Measurements from ENCODE around the gene ADARB2. TPM values are rescaled to one million over a fixed set of nuclear protein-coding genes. Genes with fewer than 3 reads are reported as not detected.

The ADARB2 gene
- total and polyA plus RNA-seq, 4 donors = 0.55 to 0.70 (median 0.59) TPM; not detected in 1

DNA sequence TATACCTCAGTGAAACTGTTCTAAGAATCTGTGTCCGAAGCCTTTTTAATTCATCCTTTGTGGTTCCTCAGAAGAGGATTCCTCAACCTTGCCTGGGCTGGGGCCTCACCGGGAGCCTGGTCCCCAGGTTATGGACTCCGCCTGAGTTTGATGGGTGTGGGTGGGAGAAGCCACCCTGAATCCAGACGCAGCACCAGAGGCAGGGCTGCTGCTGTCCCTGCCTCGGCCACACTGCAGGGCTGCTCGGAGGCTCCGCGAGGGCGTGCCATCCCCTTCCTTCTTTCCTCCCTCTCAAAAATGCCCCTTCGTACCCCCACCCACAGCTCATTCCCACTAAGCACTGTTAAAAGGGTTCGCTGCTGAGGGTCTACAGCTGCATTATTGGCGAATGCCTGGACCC, 146.3 kb downstream of the ADARB2 start:
- DNase-seq (ENCODE audit: low spot score) = no peak
- Histone ChIP-seq H3K27ac (ENCODE audit: low read depth in 1 of 2, low read length in 2 of 2) (no peak overlapping the region), H3K36me3 (ENCODE audit: control insufficient read depth in 4 of 4, insufficient read depth in 3 of 4, low read depth in 1 of 4, low read length in 3 of 4) (no peaks in the 10 kb centered on the region), H3K9ac (ENCODE audit: low read depth in 1 of 2, low read length in 2 of 2) (no peak overlapping the region), H3K4me1 (ENCODE audit: control insufficient read depth in 4 of 4, insufficient read depth in 4 of 4, low read length in 3 of 4) (no peaks in the 10 kb centered on the region), H3K9me3 (ENCODE audit: control insufficient read depth in 4 of 4, low read length in 3 of 4) (no peaks in the 10 kb centered on the region), H3K27me3 (ENCODE audit: control insufficient read depth in 4 of 4, insufficient read depth in 4 of 4, low read length in 3 of 4) (peaks cover 0 to 2% (median 0%) of the 10 kb centered on the region in 4 donors), H3K4me3 (ENCODE audit: low read depth in 1 of 3, low read length in 3 of 3) (no peak overlapping the region)
- TF ChIP-seq FOXA2 (IDR thresholded peaks at IDR 0.05) = no peak
- TF ChIP-seq, protein P1, sequence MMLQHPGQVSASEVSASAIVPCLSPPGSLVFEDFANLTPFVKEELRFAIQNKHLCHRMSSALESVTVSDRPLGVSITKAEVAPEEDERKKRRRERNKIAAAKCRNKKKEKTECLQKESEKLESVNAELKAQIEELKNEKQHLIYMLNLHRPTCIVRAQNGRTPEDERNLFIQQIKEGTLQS (IDR thresholded peaks at IDR 0.05) = no peak
- TF ChIP-seq NR2F2 (IDR thresholded peaks at IDR 0.05) = no peak
- TF ChIP-seq GABPA (IDR thresholded peaks at IDR 0.05 in 1 of 2, conservative IDR thresholded peaks at IDR 0.05 in 1 of 2) = no peak
- TF ChIP-seq RXRA (IDR thresholded peaks at IDR 0.05) = no peak
- no peak for TF ChIP-seq HNF4A (conservative IDR thresholded peaks at IDR 0.05)
- TF ChIP-seq, protein P2, sequence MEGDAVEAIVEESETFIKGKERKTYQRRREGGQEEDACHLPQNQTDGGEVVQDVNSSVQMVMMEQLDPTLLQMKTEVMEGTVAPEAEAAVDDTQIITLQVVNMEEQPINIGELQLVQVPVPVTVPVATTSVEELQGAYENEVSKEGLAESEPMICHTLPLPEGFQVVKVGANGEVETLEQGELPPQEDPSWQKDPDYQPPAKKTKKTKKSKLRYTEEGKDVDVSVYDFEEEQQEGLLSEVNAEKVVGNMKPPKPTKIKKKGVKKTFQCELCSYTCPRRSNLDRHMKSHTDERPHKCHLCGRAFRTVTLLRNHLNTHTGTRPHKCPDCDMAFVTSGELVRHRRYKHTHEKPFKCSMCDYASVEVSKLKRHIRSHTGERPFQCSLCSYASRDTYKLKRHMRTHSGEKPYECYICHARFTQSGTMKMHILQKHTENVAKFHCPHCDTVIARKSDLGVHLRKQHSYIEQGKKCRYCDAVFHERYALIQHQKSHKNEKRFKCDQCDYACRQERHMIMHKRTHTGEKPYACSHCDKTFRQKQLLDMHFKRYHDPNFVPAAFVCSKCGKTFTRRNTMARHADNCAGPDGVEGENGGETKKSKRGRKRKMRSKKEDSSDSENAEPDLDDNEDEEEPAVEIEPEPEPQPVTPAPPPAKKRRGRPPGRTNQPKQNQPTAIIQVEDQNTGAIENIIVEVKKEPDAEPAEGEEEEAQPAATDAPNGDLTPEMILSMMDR (IDR thresholded peaks at IDR 0.05; ENCODE audit: low read depth, low read length, missing input control) = no peak
- TF ChIP-seq, protein P3, sequence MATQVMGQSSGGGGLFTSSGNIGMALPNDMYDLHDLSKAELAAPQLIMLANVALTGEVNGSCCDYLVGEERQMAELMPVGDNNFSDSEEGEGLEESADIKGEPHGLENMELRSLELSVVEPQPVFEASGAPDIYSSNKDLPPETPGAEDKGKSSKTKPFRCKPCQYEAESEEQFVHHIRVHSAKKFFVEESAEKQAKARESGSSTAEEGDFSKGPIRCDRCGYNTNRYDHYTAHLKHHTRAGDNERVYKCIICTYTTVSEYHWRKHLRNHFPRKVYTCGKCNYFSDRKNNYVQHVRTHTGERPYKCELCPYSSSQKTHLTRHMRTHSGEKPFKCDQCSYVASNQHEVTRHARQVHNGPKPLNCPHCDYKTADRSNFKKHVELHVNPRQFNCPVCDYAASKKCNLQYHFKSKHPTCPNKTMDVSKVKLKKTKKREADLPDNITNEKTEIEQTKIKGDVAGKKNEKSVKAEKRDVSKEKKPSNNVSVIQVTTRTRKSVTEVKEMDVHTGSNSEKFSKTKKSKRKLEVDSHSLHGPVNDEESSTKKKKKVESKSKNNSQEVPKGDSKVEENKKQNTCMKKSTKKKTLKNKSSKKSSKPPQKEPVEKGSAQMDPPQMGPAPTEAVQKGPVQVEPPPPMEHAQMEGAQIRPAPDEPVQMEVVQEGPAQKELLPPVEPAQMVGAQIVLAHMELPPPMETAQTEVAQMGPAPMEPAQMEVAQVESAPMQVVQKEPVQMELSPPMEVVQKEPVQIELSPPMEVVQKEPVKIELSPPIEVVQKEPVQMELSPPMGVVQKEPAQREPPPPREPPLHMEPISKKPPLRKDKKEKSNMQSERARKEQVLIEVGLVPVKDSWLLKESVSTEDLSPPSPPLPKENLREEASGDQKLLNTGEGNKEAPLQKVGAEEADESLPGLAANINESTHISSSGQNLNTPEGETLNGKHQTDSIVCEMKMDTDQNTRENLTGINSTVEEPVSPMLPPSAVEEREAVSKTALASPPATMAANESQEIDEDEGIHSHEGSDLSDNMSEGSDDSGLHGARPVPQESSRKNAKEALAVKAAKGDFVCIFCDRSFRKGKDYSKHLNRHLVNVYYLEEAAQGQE (IDR thresholded peaks at IDR 0.05) = no peak
- no peak for TF ChIP-seq JUND (IDR thresholded peaks at IDR 0.05)
- no peak for TF ChIP-seq FOXA1 (IDR thresholded peaks at IDR 0.05)
- 75% methylated on average over 12 of the region's 12 CpGs for WGBS

DNA sequence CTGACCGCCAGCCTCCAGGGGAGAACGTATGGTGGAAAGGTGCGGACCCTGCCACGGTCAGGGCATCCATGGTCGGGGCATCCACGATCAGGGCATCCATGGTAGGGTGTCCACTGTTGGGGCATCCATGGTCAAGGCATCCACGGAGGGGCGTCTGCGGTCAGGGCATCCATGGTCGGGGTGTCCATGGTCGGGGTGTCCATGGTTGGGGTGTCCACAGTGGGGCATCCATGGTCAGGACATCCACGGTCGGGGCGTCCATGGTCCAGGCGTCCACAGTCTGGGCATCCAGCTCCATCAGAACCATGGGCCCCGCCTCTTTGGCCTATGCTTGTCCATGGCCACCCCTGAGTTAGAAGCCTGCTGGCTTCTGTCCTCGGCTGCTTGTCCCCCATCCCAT, 148.1 kb downstream of the ADARB2 start:
- no peaks in the 10 kb centered on the region for H3K4me1 ChIP-seq (ENCODE audit: control insufficient read depth in 4 of 4, insufficient read depth in 4 of 4, low read length in 3 of 4)
- TF ChIP-seq TAF1 (conservative IDR thresholded peaks at IDR 0.05) = no peak
- TF ChIP-seq, protein P4, sequence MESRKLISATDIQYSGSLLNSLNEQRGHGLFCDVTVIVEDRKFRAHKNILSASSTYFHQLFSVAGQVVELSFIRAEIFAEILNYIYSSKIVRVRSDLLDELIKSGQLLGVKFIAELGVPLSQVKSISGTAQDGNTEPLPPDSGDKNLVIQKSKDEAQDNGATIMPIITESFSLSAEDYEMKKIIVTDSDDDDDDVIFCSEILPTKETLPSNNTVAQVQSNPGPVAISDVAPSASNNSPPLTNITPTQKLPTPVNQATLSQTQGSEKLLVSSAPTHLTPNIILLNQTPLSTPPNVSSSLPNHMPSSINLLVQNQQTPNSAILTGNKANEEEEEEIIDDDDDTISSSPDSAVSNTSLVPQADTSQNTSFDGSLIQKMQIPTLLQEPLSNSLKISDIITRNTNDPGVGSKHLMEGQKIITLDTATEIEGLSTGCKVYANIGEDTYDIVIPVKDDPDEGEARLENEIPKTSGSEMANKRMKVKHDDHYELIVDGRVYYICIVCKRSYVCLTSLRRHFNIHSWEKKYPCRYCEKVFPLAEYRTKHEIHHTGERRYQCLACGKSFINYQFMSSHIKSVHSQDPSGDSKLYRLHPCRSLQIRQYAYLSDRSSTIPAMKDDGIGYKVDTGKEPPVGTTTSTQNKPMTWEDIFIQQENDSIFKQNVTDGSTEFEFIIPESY (IDR thresholded peaks at IDR 0.05) = no peak
- no peak overlapping the region for H3K27ac ChIP-seq (ENCODE audit: low read depth in 1 of 2, low read length in 2 of 2)
- H3K36me3 ChIP-seq (ENCODE audit: control insufficient read depth in 4 of 4, insufficient read depth in 3 of 4, low read depth in 1 of 4, low read length in 3 of 4) = no peaks in the 10 kb centered on the region
- H3K9me3 ChIP-seq (ENCODE audit: control insufficient read depth in 4 of 4, low read length in 3 of 4) = no peaks in the 10 kb centered on the region
- WGBS = 90% methylated on average over 17 of the region's 17 CpGs
- H3K9ac ChIP-seq (ENCODE audit: low read depth in 1 of 2, low read length in 2 of 2) = no peak overlapping the region
- no peak overlapping the region for H3K4me3 ChIP-seq (ENCODE audit: low read depth in 1 of 3, low read length in 3 of 3)
- no peak for DNase-seq (ENCODE audit: low spot score)
- H3K27me3 ChIP-seq (ENCODE audit: control insufficient read depth in 4 of 4, insufficient read depth in 4 of 4, low read length in 3 of 4) = peaks cover 0 to 3% (median 0%) of the 10 kb centered on the region in 4 donors
